ENCODE results near the gene SORBS2.
A peak's percentile ranks its signal among the peaks of the same experiment; 100 is the strongest.
"Not testable (repeated sequence)": the region's sequence is repeated elsewhere in the genome, so short reads cannot be mapped to it uniquely, and the experiment has no call there.

SORBS2 gene

DNA sequence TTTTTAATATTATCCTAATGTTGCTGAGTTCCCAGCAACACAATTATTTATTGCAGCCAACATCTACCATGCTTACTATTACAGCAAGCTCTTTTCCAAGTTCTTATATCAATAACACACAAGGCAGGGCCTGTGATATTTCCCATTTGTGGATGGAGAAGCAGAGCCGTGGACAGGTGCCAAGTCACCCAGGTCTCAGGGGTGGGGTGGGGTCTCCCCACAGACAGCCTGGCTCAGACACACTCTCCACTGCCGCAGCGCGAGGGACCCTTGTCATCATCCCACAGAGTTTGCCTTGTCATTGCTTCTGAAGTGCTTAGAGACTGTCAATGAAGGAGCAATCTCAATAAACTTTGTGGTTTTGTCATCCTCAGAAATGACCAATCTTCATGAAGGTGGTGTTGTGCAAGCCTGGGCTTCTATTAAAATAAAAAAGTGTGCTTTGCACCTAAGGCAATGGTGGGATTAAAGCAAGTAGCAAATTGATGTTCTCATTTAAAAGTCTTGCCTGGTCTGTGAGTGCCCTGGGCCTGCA lies 76.1 kb downstream of the SORBS2 start:
- DNase-seq = no peak

DNA sequence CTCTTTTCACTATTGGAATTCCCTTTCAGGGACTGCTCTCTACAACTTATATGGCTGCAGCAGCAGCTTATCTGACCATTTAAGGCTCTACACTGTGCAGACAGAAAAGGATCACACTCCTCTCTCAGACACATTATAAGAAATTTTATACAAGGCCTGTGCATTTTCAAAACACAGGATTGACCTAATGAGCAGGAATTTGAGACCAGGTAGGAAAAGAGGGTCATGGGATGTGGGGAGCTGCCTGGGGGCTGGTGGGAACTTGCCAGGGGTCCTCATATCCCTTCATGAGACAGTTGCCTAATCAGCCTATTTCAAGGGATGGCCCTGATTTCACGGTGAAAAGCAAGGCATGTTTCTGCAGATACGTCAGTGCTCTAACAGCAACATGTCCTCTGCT lies 77.1 kb downstream of the SORBS2 start:
- DNase-seq = no peak

DNA sequence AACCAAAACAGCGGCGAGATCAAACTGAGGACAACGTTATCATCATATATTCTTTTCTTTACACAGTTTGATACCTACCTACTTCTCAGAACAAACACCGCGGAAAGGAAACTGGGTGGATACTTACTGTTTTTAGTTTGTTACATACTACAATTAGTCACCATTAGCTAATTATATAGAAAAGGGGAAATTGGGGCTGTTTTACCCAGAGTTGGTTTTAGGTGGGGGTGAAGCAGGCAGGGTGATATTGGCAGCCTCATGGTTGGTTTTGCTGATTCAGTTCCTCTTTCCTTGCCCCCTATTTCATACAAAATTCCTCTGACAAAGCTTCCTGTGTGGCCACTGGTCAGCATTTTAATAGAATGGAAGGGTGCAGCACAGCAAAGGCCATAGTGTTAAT lies 77.8 kb downstream of the SORBS2 start:
- peak; percentile 5 for DNase-seq

DNA sequence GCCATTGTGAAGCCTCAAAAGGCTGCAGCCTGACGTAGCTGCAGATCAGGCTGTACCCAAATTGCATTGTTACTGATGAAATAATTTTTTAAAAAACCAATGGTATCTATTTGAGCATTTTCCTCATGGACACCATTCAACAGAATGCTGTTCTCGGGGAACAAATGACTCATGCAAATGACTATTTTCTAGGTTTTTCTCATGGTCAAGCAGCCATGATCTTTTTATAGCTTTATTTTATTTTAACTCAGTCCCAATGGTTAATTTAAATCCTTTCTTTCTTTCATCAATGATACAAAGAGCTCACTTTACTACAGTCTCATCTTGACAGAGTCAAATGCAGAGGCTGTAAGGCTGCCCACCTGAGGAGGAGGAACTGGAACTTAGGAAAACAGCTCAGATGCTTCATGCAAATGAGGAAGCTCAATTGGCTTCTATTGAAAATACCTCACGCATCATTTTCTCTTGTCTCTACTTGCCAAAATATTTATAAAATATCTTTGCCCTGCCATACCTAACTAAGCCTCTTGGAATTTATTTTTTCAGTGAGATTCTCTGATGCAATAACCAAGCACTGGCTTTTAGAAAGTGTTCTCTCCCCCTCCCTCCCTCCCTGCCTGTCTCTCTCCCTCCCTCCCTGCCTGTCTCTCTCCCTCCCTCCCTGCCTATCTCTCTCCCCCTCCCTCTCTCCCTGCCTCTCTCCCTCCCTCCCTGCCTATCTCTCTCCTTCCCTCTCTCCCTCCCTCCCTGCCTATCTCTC lies 81.0 kb downstream of the SORBS2 start:
- no peak for DNase-seq

DNA sequence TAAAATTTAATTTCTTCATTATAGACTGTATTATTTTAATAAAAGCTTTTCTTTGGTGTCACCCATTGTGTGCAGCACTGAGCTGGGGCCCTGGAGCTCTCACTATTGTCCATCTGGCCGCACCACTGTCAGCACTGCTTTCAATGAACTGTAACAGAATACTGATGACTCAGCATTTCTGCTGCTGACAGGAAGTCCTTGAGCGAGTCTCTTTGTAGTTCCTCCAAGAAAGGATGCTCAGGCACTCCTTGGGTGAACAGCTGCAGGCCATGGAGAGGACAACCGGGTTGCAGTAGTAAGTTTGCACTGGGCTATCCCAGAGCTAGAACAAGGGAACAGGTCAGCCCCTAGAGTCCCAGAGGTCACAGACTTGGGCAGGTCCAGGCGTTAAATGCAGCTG lies 81.6 kb downstream of the SORBS2 start:
- peak; percentile 1 for DNase-seq

DNA sequence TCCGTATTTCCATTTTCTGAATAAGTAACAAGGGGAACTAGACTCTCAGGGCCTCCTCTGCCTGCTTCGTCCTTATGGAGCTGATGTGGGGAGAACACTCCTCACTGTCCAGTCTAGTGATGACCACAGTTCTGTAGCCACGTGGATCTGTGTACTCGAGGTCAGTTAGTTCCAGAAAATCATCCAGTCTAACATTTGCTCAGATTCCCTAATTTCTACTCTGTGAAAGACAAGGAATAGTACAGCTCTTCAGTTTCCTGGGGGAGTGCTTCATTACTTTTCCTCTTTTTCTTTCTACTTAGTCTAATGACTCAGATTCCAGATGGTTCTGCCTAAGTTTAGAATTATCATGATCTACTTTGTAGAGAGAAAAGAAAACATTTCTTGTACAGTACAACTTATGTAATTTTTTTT lies 82.6 kb downstream of the SORBS2 start:
- DNase-seq = no peak

DNA sequence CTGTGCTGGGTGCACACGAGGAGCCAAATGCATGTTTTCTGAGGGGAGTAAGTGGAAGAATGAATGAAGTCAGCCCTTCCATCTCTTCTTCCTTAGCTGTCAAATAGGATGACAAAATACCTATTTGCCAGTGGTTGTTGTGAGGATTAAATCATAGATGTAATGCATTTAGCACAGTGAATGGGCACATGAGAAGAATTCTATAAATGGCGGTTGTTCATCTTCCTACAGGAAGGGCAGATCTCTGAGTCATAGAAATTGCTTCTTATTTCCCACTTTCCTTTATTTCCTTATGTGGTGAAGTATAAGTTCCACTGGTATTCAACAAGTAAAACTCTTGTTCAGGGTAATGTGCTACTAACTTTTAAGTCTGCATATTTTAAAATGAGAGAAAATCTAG lies 83.1 kb downstream of the SORBS2 start:
- DNase-seq = no peak

DNA sequence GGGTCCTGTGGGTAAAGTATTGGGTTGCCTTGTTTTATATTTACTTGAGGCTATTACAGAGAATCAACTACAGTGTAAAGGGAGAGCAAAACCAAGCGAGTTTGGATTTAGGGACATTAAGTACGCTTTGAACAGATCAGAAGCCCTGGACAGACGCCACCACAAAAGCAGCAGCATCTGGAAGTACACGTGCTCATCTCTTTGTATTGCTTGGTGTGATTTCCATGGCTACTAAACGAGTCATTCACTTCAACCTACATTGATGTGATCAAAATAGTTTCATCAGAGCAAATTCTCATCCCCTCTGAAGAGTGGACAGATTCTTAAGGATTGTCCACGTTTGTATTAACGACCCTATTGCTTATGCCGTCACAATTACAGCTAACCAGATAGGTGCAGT lies 85.1 kb downstream of the SORBS2 start:
- DNase-seq = no peak

DNA sequence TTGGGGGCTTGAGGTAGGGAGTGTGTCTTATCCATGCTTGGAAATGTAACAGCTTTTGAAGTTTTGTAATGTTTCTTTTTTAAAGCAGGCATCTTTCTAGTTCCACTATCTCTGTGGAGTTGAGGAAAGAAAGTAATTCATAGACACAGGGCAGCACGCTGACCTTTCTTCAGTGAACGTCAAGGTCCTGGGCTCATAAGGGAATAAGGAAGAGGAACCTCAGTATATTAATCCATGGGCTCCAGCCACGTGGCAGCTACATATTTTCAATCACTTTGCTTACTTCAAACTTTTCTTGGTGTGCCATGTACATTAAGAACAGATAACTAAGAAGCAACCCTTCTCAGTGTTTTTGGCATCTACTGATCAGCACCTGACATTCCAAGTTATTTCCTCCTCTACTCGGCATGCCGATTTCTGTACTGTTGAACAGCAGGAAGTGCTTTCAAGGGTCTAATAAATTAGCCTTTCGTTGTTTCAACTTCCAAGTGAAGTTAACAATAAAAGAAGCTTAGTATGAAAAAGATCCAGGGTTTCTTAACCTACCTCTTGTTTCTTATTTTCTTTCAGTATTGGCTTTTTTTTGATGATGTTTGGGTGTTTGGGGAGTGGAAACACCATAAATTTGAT lies 88.2 kb downstream of the SORBS2 start:
- no peak for DNase-seq

DNA sequence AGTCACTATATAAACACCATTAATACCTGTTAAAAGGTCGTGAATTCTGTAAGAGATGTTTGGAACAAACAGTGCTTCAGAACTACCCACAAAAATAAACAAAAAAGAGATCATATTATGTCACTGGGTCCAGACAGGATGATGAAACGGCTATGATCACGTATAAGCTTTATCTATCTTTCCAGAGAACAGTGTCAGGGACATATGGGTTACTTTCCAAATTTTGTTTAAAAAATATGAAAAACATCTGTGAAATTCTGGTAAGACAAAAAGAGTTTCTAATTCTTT lies 90.0 kb downstream of the SORBS2 start:
- DNase-seq = no peak

DNA sequence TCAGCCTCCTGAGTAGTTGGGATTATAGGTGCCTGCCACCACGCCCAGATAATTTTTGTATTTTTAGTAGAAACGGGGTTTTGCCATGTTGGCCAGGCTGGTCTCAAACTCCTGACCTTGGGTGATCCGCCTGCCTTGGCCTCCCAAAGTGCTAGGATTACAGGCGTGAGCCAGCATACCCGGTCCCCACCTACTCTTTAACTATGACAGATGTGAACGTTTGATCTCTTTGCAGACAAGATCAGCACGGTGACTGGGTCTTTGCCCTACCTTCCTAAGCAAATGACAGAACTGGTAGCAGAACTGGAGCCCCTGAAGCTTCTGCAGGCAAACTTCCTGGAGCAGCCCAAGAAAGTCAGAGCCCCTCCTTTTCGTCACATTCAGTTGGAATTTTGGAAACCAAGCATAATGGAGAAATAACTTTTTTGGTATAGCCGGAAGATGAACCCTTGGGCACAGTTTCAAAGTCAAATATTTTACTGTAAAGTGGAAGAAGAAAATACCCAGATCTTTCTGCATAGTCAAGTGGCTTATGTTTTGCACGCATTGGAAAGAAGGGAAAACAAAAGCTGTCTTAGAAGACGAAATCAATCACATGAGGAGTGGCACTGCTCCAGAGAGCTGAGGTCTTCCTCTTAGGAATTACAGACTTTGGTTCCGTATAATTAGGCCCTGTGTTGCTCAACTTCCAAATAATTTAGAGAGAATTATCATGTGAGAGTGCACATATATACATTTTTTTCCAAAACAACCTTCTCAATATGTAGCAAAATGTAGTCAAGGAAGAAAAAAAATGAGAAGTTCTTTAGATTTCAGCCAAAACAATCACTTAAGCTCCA lies 90.6 kb downstream of the SORBS2 start:
- no peak for DNase-seq

DNA sequence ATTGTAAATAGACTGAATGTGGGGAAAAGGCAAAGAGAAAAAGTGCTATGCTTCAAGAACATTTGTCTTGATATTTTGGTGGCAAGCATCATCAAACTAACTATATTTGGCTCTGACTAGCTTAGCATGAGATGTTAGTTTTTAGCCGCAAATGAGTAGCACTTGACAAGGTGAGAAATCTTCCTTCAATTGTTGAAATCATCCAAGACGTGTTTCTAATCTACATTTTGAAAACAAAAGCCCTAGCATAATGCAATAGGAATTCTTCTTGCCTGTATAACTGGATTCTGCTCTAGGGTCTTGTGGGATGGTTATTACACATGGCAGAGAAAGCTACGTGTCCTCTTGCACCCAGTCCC lies 92.5 kb downstream of the SORBS2 start:
- no peak for DNase-seq

DNA sequence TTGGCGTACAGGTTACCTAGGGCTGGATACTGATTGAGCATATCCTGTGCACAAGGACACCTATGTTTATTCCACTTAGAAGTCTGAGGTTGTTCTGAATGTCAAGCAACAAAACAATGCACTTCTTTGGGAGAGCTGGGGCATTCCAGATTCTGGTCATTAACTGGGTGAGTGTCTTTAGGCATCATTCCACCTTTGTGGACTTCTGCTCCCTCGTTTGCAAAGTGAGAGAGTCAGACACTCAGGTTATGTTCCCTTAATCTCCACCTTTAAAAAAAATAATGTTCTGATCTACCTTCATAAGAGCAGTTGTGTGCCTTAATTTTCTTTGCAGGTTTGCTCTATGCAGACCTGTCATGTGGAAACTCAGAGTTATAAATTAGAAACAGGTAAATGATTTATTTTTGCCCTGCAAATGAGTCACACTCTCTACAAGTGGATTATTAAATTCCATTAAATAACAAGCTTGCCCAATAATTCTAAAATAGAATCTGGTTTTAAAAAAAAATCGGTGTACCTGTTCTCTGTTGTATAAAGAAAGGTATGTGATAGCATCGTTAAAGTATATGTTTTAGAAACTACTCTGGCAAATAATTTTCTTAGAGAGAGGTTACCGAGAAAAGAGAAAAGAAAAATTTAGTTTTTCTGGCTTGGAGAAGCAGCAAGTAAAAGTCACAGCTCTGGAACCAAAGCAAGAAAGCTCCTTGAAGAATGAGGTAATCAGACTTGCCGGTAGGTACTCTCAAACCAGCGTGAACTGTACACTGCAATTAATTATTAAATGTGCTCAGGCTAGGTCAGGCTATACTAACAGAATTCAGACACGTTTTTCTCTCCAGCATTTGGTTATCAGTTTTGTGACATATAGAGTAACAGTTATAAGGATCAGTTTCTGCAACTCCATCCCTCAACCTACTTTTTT lies 93.2 kb downstream of the SORBS2 start:
- DNase-seq = no peak

DNA sequence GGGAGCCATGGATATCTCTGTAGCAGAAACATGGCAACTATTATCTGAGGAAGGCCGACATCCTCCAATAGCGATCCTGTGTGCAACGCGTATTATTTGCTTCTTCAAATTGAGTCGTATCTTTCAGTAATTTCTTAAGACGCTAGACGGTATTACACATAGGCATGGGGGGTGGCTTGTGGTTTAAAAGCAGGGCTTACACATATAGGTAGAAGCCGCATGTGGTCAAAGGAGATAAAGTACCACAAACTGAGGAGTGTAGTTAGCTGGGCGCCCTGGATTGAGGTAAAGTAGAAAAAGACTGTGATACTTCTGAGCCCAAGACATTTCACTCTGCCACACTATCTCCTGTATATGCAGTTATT lies 94.6 kb downstream of the SORBS2 start:
- DNase-seq = no peak

DNA sequence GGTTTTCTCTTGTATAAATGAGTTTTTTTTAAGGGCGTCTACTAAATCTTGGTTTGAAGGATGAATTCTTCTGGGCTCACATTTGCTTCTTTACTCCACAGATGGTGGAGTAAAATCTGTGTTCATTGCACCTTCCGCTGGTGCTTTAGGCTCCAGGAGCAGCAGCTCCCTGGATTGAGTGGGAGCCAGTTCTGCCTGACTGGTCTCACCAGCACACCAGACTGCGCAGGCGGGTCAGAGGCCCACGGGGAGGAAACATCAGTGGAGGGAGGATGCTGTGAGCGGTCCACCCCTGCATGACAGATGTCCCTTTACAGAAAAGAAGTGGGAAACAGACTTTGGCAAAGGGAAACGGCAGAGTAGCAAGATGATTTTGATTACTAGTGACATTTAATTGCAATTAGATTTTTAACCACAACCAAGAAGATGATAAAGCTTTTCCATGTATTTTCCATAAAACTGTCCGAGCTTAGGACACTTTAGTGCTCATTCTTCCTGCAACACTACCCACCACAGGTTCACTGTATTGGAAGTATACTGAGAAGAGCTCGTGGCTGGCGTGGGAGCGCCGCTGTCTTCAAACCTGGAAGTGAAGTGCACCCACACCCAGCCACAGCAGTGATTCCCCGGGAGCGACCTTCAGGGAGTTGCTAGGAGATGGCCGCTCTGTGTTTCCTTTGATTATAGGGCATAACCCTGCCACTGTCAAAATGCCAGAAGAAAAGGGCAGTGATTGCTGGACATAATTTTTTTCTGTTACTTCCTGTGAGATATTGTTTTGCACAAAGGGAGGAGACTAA lies 95.2 kb downstream of the SORBS2 start:
- no peak for DNase-seq

DNA sequence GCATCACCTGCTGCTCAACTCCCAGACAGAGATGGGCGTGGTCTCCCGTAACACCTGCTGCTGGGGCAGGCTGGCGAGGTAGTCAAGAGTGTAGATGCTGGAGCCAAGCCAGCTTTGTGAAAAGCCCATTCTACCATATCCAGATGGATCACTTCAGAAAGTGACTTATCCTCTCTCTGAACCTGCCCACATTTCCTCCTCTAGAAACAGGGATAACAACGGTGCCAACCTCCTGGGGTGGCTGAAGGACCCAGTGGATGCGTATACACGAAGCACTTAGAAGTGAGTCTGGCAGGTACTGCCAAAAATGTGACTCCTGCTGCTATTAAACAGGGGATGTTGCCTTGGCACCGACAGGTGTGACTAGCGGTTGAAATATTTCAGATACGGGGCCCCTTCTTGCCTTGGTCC lies 95.8 kb downstream of the SORBS2 start:
- no peak for DNase-seq

DNA sequence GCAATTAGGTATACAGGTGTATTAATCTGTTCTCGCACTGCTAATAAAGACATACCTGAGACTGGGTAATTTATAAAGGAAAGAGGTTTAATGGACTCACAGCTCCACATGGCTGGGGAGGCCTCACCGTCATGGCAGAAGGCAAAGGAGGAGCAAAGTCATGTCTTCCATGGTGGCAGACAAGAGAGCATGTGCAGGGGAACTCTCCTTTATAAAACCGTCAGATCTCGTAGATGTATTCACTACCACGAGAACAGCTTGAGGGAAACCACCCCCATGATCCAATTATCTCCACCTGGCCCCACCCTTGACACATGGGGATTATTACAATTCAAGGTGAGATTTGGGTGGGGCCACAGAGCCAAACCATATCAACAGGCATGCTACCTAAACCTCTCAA lies 97.5 kb downstream of the SORBS2 start:
- DNase-seq = not testable (repeated sequence)

DNA sequence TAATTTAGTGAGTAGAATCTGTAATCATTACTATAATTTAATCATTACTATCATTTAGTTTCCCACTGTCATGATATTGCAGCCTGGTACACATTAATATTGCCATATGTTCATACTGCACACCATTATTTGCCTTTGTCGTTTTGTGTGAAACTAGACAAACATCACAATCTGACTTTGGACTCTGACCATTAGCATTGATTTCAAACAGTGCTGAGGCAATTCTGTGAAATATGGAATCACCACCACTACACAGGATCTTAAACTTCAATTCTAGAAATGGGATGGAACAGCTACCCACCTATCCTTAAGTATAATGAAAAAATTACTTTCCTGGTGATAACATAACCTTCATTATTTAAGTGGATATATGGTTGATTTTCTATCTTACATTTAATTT lies 98.3 kb downstream of the SORBS2 start:
- no peak for DNase-seq

DNA sequence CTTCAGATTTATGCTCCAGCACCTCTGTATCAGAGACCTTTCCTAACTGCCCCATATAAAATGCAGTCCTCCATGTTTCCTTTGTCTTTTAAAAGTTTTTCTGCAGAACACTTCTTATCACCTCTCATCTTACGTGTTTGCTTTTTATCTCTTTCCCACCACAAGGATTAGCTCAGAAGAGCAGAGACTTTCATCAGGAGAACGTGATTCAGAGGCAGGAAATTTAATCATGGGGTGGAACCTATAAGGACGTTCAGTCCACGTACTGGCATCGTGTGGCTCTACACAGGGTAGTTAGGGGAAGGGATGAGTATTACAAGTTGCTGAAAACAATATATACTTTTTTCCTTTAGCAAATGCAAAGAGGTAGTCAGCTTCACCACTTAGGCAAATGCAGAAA lies 98.7 kb downstream of the SORBS2 start:
- no peak for DNase-seq

DNA sequence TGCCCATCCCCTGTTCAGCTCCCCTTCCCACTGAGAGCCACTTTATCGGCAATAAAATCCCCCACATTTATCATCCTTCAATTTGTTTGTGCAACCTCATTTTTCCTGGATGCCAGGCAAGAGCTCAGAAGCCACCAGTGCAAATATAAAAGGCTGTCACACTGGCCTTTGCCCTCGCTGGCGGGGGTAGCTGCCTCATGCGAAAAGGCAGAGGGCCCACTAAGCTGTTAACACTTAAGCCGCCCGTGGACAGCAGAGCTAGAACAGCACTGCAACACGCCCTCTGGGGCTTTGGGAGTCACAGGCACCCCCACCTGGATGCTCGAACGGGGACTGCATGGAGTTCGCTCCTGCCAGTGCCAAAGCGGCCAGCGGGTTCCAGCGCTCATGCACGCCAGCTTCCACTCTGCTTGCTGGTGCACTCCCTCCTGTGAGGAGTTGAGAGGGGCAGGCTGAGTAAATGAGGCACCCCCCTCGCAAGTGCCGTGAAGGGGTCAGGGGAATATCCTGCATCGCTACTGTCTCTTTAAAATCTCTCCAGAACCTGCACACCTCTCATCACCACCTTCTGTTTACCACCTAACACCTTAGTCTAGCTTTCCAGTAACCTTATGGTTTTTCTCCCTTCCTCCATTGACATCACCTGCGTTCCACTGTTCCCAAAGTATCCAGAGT lies 99.5 kb downstream of the SORBS2 start:
- DNase-seq = no peak

DNA sequence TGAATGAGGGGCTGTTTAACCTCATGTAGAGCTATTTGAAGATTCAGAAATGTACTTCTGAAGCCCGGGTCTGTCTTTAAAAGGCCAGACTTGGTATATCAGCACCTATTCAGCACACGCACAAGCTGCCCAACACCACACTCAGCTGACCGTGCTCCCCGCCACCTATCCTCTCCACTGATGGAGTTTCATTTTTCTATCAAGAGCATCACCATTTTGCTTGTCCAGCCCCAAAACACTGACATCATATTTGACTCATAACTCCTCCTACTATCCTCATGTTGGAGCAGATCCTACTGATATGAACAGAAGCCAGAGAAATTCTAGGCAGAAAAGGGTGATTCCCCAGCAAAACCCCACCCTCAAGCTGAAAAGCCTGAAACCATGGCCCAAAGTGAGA lies 100.3 kb downstream of the SORBS2 start:
- no peak for DNase-seq
